ENCODE data around the gene RANBP17. TPM values are rescaled to one million over a fixed set of nuclear protein-coding genes. Genes with fewer than 3 reads are reported as not detected.

RANBP17 gene
- total RNA-seq, 1 experiment from 2014 or later = 6.0 TPM

- Histone ChIP-seq H3K9me3 (ENCODE audit: low read length) (no peaks in the 10 kb centered on the region), H3K4me3 (ENCODE audit: low read length) (no peak overlapping the region), H4K20me1 (ENCODE audit: low read length) (no peaks in the 10 kb centered on the region), H3K36me3 (ENCODE audit: low read depth, low read length) (no peaks in the 10 kb centered on the region), H3F3A (ENCODE audit: low read length, unreplicated experiment) (no peaks in the 10 kb centered on the region), H3K9ac (ENCODE audit: low read length) (no peak overlapping the region), H3K9me2 (replicated peaks; ENCODE audit: low read length) (no peaks in the 10 kb centered on the region), H3K27me3 (ENCODE audit: low read length) (no peaks in the 10 kb centered on the region), H3K79me2 (ENCODE audit: low read length) (no peaks in the 10 kb centered on the region), H2AFZ (ENCODE audit: low read length) (no peak overlapping the region), H3K4me2 (ENCODE audit: low read length) (no peak overlapping the region), H3K27ac (ENCODE audit: low read length) (no peak overlapping the region), H3K4me1 (ENCODE audit: insufficient read depth, low read length) (no peaks in the 10 kb centered on the region)
- no peak for ATAC-seq
- ChIA-PET POLR2A (ENCODE audit: unreplicated experiment) (no interaction called here), CTCF (no interaction called here)
- intact Hi-C loops (cut with micrococcal nuclease) = loop anchor here (10.0 kb wide), 1 partner anchor 1862 kb away; no protein-coding TSS in a partner anchor
- DNase-seq = no peak
- BruUV-seq (replicated peaks) = no TSS peak
- TF ChIP-seq EZH2phosphoT487 (IDR thresholded peaks at IDR 0.05; ENCODE audit: borderline replicate concordance, low read length) (no peak), EZH2 (IDR thresholded peaks at IDR 0.05; ENCODE audit: low read length, unreplicated experiment) (no peak), CTCF (conservative IDR thresholded peaks at IDR 0.05; ENCODE audit: low read depth, low read length) (no peak)
Observed at GRCh38 chr5:171157276-171157675, 295.5 kb downstream of the RANBP17 start.

GRCh38 chr5:171157775-171158174 lies 296.0 kb downstream of the RANBP17 start:
- TF ChIP-seq EZH2 (IDR thresholded peaks at IDR 0.05; ENCODE audit: low read length, unreplicated experiment) (no peak), EZH2phosphoT487 (IDR thresholded peaks at IDR 0.05; ENCODE audit: borderline replicate concordance, low read length) (no peak), CTCF (conservative IDR thresholded peaks at IDR 0.05; ENCODE audit: low read depth, low read length) (no peak)
- no peaks in the 10 kb centered on the region for H4K20me1 ChIP-seq (ENCODE audit: low read length)
- H3K27me3 ChIP-seq (ENCODE audit: low read length) = no peaks in the 10 kb centered on the region
- DNase-seq (no peak), ATAC-seq (no peak)
- no peaks in the 10 kb centered on the region for H3K4me1 ChIP-seq (ENCODE audit: insufficient read depth, low read length)
- no peaks in the 10 kb centered on the region for H3K9me2 ChIP-seq (replicated peaks; ENCODE audit: low read length)
- H3K4me2 ChIP-seq (ENCODE audit: low read length) = no peak overlapping the region
- no peak overlapping the region for H3K9ac ChIP-seq (ENCODE audit: low read length)
- no peak overlapping the region for H3K4me3 ChIP-seq (ENCODE audit: low read length)
- H2AFZ ChIP-seq (ENCODE audit: low read length) = no peak overlapping the region
- no peaks in the 10 kb centered on the region for H3K79me2 ChIP-seq (ENCODE audit: low read length)
- ChIA-PET CTCF (no interaction called here), POLR2A (ENCODE audit: unreplicated experiment) (no interaction called here)
- H3K36me3 ChIP-seq (ENCODE audit: low read depth, low read length) = no peaks in the 10 kb centered on the region
- no TSS peak for BruUV-seq (replicated peaks)
- H3F3A ChIP-seq (ENCODE audit: low read length, unreplicated experiment) = no peaks in the 10 kb centered on the region
- no peak overlapping the region for H3K27ac ChIP-seq (ENCODE audit: low read length)
- intact Hi-C loops (cut with micrococcal nuclease) = loop anchor here (10.0 kb wide), 1 partner anchor 1863 kb away; no protein-coding TSS in a partner anchor
- no peaks in the 10 kb centered on the region for H3K9me3 ChIP-seq (ENCODE audit: low read length)

GRCh38 chr5:171158581-171158980 lies 296.8 kb downstream of the RANBP17 start:
- Histone ChIP-seq H3K4me3 (ENCODE audit: low read length) (no peak overlapping the region), H3K27ac (ENCODE audit: low read length) (no peak overlapping the region), H3K4me2 (ENCODE audit: low read length) (no peak overlapping the region), H3K4me1 (ENCODE audit: insufficient read depth, low read length) (no peaks in the 10 kb centered on the region), H3F3A (ENCODE audit: low read length, unreplicated experiment) (no peaks in the 10 kb centered on the region), H3K9me2 (replicated peaks; ENCODE audit: low read length) (no peaks in the 10 kb centered on the region), H3K9me3 (ENCODE audit: low read length) (no peaks in the 10 kb centered on the region), H3K9ac (ENCODE audit: low read length) (no peak overlapping the region), H3K36me3 (ENCODE audit: low read depth, low read length) (no peaks in the 10 kb centered on the region), H4K20me1 (ENCODE audit: low read length) (no peaks in the 10 kb centered on the region), H3K27me3 (ENCODE audit: low read length) (no peaks in the 10 kb centered on the region), H2AFZ (ENCODE audit: low read length) (no peak overlapping the region), H3K79me2 (ENCODE audit: low read length) (no peaks in the 10 kb centered on the region)
- no peak for TF ChIP-seq EZH2 (IDR thresholded peaks at IDR 0.05; ENCODE audit: low read length, unreplicated experiment)
- no peak for TF ChIP-seq CTCF (conservative IDR thresholded peaks at IDR 0.05; ENCODE audit: low read depth, low read length)
- no peak for TF ChIP-seq EZH2phosphoT487 (IDR thresholded peaks at IDR 0.05; ENCODE audit: borderline replicate concordance, low read length)
- ATAC-seq = no peak
- ChIA-PET POLR2A (ENCODE audit: unreplicated experiment) (no interaction called here), CTCF (no interaction called here)
- intact Hi-C loops (cut with micrococcal nuclease) = loop anchor here (10.0 kb wide), 1 partner anchor 1864 kb away; no protein-coding TSS in a partner anchor
- DNase-seq = no peak
- no TSS peak for BruUV-seq (replicated peaks)
